GM12872 (cell line): ENCODE results near the gene NUP214.

Experiments
- CTCF ChIP-seq: IDR thresholded peaks from 3 replicates; pipeline ENCODE4 v1.5.1; 2011; ENCODE audit warnings: low read depth, mild to moderate bottlenecking, low read length, moderate library complexity; ENCODE audit not compliant: insufficient read depth

NUP214 gene

GRCh38 chr9:131206495-131206894 lies 81.1 kb downstream of the NUP214 start:
- TF ChIP-seq CTCF = no peak

GRCh38 chr9:131214286-131214856 lies 89.0 kb downstream of the NUP214 start:
- no peak for TF ChIP-seq CTCF

DNA sequence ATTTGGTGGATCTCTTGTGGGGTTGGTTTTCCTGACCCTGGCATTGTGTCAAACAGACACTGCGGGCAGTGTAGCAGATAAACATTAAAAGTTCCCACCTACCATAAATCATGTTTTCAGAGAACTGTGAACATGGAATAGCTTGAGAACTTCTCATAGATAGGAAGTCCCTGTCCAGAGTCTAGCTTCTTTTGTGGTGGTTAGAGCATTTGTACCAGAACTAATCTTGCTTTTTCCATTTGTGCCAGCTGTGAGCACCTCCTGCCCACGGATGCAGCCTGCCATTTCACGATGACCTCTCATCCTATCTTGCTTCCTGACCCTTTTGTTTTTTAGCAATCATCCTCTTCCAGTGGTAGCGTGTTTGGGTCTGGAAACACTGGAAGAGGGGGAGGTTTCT lies 89.5 kb downstream of the NUP214 start:
- TF ChIP-seq CTCF = no peak

DNA sequence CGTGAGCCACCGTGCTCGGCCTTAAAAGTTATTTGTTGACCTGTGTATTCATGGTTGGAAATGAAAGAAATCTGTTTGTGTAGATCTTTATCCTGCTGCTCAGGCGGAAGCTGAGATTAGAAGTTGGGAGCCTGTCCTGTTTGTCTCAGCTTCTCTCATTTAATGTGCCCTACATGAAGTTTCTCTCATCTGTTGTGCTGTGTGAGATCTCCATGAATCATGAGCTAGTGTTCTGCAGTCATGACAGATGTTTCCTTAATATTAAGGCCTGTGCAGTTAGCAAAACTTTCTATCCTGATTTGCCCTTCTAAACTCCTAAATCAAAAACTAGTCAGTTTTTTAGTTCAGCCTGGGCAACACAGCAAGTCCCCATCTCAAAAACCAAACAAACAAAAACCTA lies 91.4 kb downstream of the NUP214 start:
- no peak for TF ChIP-seq CTCF

DNA sequence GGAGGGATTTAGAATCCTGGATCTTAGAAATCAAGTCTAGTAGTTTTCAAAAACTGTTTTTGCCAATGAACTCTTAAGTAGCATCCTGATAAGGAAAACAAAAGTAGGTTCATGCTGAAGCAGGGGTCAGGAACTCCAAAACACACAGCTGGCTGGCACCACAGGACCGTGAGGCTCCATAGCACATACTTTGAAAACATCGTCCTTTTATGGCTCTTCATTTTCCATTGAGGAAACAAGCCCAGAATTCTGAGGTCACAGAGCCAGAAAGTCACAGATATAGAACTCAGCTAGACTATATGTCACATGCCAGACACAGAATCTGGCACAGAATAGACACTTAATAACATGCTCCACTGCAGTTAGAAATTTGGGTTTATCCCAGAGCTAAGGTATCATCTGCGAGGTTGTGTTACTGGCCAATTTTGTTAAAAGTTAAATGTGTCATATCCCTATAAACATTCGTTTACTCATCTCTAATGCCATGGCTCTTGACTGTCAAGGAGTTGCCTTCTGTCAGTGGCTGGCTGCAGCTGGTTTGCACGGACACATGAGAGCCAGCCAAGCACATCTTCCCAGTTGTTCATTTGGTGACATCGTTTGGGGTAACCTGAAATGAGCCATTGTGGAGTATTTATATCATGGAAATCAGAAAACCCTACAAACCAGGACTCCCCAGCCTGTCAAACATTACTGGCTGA lies 92.1 kb downstream of the NUP214 start:
- no peak for TF ChIP-seq CTCF

GRCh38 chr9:131218370-131218769 lies 93.0 kb downstream of the NUP214 start:
- TF ChIP-seq CTCF = no peak

DNA sequence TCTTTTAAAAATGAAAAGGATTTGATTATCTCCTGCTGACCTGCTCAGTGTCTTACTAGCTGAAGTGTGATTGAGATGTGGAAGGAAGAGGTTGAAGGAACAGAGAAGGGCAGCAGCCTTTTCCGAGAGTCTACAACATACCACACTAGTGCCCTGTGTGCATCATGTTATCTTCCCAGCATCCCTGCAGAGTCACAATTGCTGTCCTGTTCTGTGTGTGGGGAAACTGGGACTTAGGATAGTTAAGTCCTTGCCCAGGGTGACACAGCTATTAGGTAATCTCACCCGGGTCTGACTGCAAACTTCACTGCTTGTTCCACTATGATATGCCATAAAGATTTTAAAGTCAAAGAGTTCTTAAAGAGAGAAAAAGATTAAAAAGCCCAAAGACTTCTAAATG lies 95.1 kb downstream of the NUP214 start:
- no peak for TF ChIP-seq CTCF

DNA sequence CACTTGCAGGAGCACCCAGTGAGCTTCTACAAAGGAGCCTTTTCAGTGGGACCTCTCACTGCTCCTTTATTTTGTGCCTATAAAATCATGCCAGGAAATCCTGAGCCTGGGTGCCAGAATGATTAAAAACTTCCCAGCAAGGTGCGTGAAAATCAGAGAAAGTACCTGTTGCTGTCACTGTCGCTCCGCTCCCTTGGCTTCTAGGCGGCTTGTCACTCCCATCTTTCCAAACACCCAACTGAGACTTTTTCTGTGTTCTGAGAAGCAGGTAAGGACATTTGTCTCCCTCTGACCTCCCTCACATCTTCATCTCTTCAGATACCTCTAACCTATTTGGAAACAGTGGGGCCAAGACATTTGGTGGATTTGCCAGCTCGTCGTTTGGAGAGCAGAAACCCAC lies 97.1 kb downstream of the NUP214 start:
- no peak for TF ChIP-seq CTCF
